Left renal cortex interstitium (tissue), 4 donors: ENCODE results near the gene PRSS12. TPM values are rescaled to one million over a fixed set of nuclear protein-coding genes. Genes with fewer than 3 reads are reported as not detected.
A peak's percentile ranks its signal among the peaks of the same experiment; 100 is the strongest.
"Not testable (repeated sequence)": the region's sequence is repeated elsewhere in the genome, so short reads cannot be mapped to it uniquely, and the experiment has no call there.

Experiments
- DNase-seq, 4 donors: peaks; one replicate each; pipeline ENCODE4 v3.0.0-alpha.2; 2013; ENCODE audit warnings: low read depth in 4 of 4, low spot score in 2 of 4, missing footprints in 1 of 4
- polyA plus RNA-seq, 4 donors: library from polyadenylated mRNA; unstranded; fragments of 120-200 nt; gene quantifications; one replicate each; pipeline ENCODE4 v1.2.1, GENCODE V29; 2013; ENCODE audit not compliant: insufficient read length in 4 of 4

The PRSS12 gene
- polyA plus RNA-seq, 4 donors: 6.0 to 15.3 (median 12.3) TPM

GRCh38 chr4:118279920-118280432 lies 72.8 kb downstream of the PRSS12 start:
- DNase-seq: no peak

GRCh38 chr4:118279328-118279727 lies 73.5 kb downstream of the PRSS12 start:
- no peak for DNase-seq

DNA sequence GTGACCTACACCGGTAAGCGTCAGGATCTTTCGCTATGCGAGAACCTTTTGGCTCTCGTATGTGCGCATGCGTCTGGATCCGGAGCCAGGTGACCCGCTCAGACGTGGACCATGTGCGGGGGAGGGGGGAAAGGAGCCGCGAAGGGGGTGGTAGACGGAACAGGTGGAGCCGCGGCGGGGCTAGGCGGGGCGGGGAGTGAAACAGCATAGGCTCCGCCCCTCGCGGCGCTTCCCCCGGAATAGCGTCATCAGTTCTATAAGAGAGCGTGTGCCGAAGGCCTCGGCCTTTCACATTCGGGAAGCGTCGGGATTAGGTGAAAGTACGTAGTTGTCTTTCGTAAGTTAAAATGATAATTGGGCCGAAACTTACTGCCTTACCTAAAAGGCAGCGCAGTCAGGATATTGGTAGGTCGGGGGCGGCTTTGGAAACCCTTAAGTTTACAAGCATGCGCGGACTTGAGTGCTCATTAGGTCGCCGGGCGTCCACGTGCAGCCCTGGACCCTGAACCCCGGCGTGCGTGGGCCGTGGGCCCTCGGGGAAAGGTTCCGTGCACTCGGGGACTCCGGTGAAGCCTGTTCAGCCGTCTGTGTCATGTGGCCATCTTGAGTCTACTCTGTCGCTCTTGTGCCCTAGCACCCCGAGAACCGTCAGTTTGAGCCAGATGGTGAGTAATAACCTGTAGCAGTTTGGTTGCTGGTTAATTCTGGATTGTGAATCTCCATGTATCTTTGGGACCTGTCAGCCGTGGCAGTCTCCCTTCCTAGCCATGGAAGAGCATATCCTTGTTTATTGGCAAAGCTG lies 74.1 kb downstream of the PRSS12 start:
- peak; percentile 79 to 90 (median 85) for DNase-seq

DNA sequence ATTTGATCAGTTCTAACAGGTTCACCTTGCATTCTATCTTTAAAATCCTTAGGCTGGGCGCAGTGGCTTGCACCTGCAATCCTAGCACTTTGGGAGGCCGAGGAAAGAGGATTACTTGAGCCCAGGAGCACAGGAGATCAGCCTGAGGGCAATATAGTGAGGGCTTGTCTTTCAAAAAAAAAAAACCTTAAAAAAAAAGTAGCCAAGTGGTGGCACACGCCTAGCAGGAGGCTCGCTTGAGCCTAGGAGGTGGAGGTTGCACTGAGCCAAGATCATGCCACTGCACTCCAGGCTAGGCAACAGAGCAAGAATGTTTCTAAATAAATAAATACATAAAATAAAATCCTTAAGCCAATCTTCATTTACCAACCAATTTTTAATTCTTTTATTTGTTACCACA lies 75.6 kb downstream of the PRSS12 start:
- DNase-seq: no peak

DNA sequence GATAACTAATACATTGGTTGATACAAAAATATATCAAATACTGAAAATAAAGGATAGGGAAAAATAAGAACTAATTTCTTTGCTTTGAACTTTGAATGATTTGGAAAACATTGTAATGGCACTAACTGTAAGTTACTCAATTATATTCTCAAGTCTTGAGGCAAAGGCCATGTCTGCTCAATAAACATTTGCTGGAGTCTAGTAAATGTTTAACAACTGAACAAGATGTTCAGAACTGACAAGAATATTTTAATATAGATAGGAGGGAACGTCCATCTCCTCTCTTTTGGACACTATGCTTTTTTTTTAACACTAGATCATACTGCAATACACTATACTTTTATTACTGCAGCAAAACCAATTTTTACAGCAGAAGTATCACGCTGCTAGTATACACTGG lies 76.2 kb downstream of the PRSS12 start:
- DNase-seq: no peak

DNA sequence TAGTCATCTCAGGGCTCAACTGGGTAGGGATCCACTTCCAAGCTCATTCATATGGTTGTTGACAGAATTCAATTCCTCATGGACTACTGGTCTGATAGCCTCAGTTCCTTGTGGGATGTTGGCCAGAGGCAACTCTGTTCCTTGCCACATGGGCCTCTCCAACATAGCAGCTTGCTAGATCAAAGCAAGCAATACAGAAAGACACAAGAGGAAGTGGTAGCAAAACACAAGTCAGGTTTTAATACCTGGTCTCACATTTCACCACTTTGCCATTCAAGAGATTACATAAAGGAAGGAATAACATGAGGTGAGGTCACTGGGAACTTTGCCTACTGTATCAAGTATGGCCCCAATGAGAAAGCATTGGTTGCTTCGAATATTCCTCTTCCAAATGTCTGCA lies 79.2 kb downstream of the PRSS12 start:
- no peak for DNase-seq

DNA sequence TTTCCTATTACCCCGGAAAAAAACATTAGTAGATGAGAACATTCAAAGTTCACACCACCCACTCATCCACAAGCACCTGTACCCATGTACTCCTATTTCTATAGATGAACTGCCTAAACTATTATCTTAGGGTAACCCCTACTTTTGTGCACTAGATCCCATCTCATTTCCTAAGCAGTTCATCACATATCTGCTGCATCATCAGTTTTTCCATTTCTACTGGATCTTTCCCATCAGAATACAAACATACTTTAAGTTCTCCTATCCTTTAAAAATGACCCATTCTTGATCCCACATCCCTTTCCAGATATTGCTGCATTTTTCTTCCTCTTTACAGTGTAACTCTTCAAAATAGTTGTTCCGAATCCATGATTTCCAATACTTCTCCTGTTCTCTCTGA lies 81.0 kb downstream of the PRSS12 start:
- no peak for DNase-seq

DNA sequence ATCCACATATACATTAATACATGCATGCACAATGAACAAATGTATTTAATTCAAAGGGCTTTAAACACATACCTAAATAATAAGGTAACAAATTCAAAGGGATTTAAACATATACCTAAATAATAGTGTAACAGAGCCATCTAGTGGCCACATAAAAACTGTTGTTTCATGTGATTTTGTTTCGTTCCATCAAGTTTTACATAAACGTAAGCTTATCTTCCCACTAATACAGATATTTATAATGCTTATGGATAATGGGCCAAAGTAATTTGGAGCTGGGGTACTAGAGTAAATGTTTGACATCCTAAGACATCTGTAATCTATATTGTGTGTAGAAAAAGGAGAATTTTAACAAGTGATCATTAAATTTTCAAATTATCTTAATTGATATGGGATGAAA lies 82.3 kb downstream of the PRSS12 start:
- DNase-seq: no peak

GRCh38 chr4:118268780-118269179 lies 84.0 kb downstream of the PRSS12 start:
- no peak for DNase-seq

- DNase-seq: not testable (repeated sequence)
Observed at GRCh38 chr4:118266145-118266496, 86.7 kb downstream of the PRSS12 start.

DNA sequence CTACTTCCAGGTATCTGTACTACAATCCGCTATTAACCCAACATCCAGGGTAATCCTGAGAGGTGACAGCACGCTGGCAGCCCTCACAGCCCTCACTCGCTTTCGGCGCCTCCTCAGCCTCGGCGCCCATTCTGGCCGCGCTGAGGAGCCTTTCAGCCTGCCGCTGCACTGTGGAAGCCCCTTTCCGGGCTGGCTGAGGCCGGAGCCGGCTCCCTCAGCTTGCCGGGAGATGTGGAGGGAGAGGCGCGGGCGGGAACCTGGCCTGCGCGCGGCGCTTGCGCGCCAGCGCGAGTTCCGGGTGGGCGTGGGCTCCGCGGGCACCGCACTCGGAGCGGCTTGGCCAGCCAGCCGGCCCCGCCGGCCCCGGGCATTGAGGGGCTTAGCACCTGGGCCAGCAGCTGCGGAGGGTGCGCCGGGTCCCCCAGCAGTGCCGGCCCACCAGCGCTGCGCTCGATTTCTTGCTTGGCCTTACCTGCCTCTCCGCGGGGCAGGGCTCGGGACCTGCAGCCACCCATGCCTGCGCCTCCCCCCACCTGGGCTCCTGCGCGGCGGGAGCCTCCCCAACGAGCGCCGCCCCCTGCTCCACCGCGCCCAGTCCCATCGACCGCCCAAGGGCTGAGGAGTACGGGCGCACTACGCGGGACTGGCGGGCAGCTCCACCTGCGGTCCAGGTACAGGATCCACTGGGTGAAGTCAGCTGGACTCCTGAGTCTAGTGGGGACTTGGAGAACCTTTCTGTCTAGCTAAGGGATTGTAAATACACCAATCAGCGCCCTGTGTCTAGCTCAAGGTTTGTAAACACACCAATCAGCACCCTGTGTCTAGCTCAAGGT lies 87.3 kb downstream of the PRSS12 start:
- no peak for DNase-seq

- no peak for DNase-seq
Observed at GRCh38 chr4:118264096-118264495, 88.7 kb downstream of the PRSS12 start.

DNA sequence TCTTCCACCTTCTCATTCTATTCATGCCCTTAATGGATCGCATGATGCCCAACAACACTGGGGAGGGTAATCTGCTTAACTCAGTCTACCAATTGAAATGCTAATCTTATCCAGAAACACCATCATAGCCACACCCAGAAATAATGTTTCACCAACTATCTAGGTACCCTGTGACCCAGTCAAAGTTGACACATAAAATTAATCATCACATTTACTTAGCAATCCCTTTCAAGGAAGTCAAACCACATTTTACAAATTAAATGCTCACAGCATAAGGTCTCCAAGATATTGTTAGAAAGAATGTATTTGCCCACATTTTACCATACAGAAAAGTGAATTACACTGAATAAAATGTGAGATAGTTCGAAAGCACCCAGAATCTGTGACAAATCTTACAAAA lies 92.5 kb downstream of the PRSS12 start:
- no peak for DNase-seq

DNA sequence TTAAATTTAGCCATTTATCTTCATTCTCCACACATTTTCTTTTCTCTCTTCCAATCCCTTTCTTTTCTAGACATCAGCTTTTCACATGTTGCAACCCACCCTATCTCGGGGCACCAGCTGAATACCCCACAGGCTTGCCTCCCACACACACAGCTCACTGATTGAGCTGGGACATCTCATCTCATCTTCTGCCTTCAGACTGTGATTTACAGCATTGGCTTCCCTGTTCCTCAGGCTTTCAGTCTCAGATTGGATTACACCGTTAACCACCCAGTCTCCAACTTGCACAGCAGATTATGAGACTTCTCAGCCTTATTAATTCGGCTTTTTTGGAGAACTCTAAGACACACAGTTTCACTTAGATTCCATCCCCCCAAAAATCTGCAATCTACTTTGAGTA lies 93.7 kb downstream of the PRSS12 start:
- DNase-seq: no peak

DNA sequence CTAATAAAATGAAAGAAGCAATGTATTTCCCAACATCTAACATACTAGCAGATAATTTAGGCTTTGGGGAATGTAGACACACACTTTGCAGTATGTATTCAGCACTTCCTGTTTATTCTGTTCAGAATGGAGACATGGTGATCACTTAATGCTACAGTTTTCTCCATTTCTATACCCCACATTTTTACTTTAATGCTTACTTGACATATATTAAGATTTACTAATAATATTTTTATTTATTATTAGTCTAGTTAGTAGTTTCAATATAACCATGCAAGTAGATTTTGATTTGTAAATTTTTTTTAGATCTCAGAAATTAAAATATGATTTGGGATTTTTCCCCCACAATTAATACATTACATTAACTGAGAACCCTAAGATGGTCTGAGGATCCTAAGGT lies 98.4 kb downstream of the PRSS12 start:
- no peak for DNase-seq

GRCh38 chr4:118249890-118250289 lies 102.9 kb downstream of the PRSS12 start:
- no peak for DNase-seq

- DNase-seq: no peak
Observed at GRCh38 chr4:118237531-118237930, 115.3 kb downstream of the PRSS12 start.

DNA sequence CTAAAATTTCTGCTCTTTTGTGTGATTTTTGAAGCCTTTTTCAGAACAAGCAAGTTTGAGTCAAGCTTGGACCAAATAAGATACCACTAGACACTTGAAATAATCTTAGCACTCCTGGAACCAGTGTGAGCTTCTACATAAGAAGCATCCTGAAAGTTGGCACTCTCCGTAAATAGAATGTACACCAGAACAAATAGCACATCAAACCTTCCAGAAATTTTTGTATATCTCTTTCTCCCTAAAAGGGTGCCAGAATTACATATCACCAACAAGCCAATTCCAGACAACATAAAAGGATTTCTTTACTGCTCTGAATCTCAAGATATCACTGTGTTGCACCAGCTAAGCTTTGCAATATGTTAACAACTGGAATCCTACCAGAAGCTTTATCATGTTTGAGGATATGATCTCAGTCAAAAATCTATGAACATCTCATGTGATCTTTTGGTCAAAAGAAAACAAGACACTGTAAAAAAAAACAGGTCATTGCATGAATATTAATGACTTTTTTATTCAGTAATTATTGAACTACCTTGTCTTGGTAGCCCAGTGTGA lies 117.2 kb downstream of the PRSS12 start:
- no peak for DNase-seq
